Activated CD4-positive, alpha-beta T cell treated with anti-CD3 and anti-CD28 coated beads, Interleukin-2, Interleukin-4, amounts not matched to agents 100 ng/mL and 50 ng/mL, durations not matched to agents 16 hours and 8 hours (primary cell): ENCODE measurements around the gene CFL1.
"Not testable (repeated sequence)": the region's sequence is repeated elsewhere in the genome, so short reads cannot be mapped to it uniquely, and the experiment has no call there.

ENCODE experiments used
- DNase-seq: peaks from one replicate; pipeline ENCODE4 v3.0.0-alpha.2; 2020; ENCODE audit warnings: low spot score

Gene CFL1

GRCh38 chr11:65857853-65858680 lies at the start of gene CFL1:
CFL1 (minus strand) TSS chr11:65858180; CDS start chr11:65858099, 81 bp downstream.
- DNase-seq = peak; percentile 98

GRCh38 chr11:65906602-65907001 lies 48.6 kb upstream of the CFL1 start:
- no peak for DNase-seq

- DNase-seq = no peak
Observed at GRCh38 chr11:65903715-65904114, 45.7 kb upstream of the CFL1 start.

GRCh38 chr11:65903068-65903481 lies 45.1 kb upstream of the CFL1 start:
- no peak for DNase-seq

- DNase-seq = no peak
Observed at GRCh38 chr11:65900899-65901180, 42.9 kb upstream of the CFL1 start.

- DNase-seq = peak; percentile 92
Observed at GRCh38 chr11:65900125-65900898, 42.3 kb upstream of the CFL1 start, which contains the start of gene FOSL1. FOSL1 (minus strand) TSS chr11:65900388; CDS start chr11:65900339, 49 bp downstream.

GRCh38 chr11:65899356-65900124 lies 41.6 kb upstream of the CFL1 start:
- peak; percentile 70 for DNase-seq

GRCh38 chr11:65898656-65899355 lies 40.8 kb upstream of the CFL1 start:
- no peak for DNase-seq

- DNase-seq = no peak
Observed at GRCh38 chr11:65897020-65897471, 39.1 kb upstream of the CFL1 start.

- DNase-seq = no peak
Observed at GRCh38 chr11:65896034-65896999, 38.3 kb upstream of the CFL1 start.

- DNase-seq = no peak
Observed at GRCh38 chr11:65895482-65895981, 37.6 kb upstream of the CFL1 start.

- DNase-seq = peak; percentile 69
Observed at GRCh38 chr11:65894034-65894591, 36.1 kb upstream of the CFL1 start.

GRCh38 chr11:65892661-65893317 lies 34.8 kb upstream of the CFL1 start:
- no peak for DNase-seq

GRCh38 chr11:65892137-65892540 lies 34.2 kb upstream of the CFL1 start:
- DNase-seq = not testable (repeated sequence)

GRCh38 chr11:65891219-65892136 lies 33.5 kb upstream of the CFL1 start:
- DNase-seq = no peak

- DNase-seq = peak; percentile 99
Observed at GRCh38 chr11:65890324-65891218, 32.6 kb upstream of the CFL1 start, which contains the start of gene CCDC85B. CCDC85B (plus strand) TSS chr11:65890673; CDS start chr11:65890784, 111 bp downstream.

- peak; percentile 98 for DNase-seq
Observed at GRCh38 chr11:65888163-65888814, 30.3 kb upstream of the CFL1 start, which contains the start of gene FIBP. FIBP (minus strand) TSS chr11:65888471; CDS start chr11:65888418, 53 bp downstream.
